IMR-90 (cell line): Measurements from ENCODE around the gene GALNT5. TPM values are rescaled to one million over a fixed set of nuclear protein-coding genes. Genes with fewer than 3 reads are reported as not detected.

ENCODE experiments used
- ATAC-seq: fragments of 200-7000 bp; cut with Tn5 transposase; 2 replicates; pipeline ENCODE4 v1.9.1; 2020; ENCODE audit warnings: low read depth, mild to moderate bottlenecking, moderate library complexity
- BruUV-seq: library from RNA; stranded (reverse); fragments of 400-500 nt; replicated peaks from 2 replicates; lab custom pipeline; 2021; lab: Mats Ljungman, UMichigan
- CTCF ChIA-PET: fragments of 300-600 bp; formaldehyde crosslinking; extraction: SDS; loops from one replicate; lab custom pipeline; 2021; ENCODE audit warnings: antibody characterized with exemption; lab: Yijun Ruan, JAX
- POLR2A ChIA-PET: fragments of 300-600 bp; sonication (Branson Sonifier 250); formaldehyde crosslinking; loops from one replicate; lab custom pipeline; 2022; ENCODE audit warnings: antibody characterized with exemption; ENCODE audit not compliant: unreplicated experiment; lab: Charles Lee
- DNase-seq: peaks from one replicate; pipeline ENCODE4 v3.0.0; 2013
- H2AFZ ChIP-seq: replicated peaks from 2 replicates; pipeline ENCODE3; 2013; ENCODE audit warnings: low read length, mild to moderate bottlenecking; ENCODE audit not compliant: poor library complexity
- H2AK5ac ChIP-seq: 2 replicates; pipeline ENCODE4 v1.6.1; 2013; ENCODE audit warnings: low read depth, low read length, inconsistent platforms
- H2AK9ac ChIP-seq: replicated peaks from 2 replicates; pipeline ENCODE3; 2013; ENCODE audit warnings: mild to moderate bottlenecking, low read depth, low read length, moderate library complexity; ENCODE audit not compliant: poor library complexity
- H2BK120ac ChIP-seq: 2 replicates; pipeline ENCODE4 v1.6.1; 2013; ENCODE audit warnings: low read depth, low read length, inconsistent platforms
- H2BK15ac ChIP-seq: 3 replicates; pipeline ENCODE4 v1.6.1; 2013; ENCODE audit warnings: low read depth, low read length, inconsistent platforms
- H2BK20ac ChIP-seq: 2 replicates; pipeline ENCODE4 v1.6.1; 2013; ENCODE audit warnings: low read depth, mild to moderate bottlenecking, inconsistent platforms, low read length, moderate library complexity
- H2BK5ac ChIP-seq: 2 replicates; pipeline ENCODE4 v1.6.1; 2013; ENCODE audit warnings: mild to moderate bottlenecking, low read depth, low read length, inconsistent platforms; ENCODE audit not compliant: poor library complexity, severe bottlenecking
- H3K14ac ChIP-seq: replicated peaks from 2 replicates; pipeline ENCODE4 v1.6.1; 2013; ENCODE audit warnings: low read depth, low read length, inconsistent platforms
- H3K18ac ChIP-seq: 2 replicates; pipeline ENCODE4 v1.6.1; 2013; ENCODE audit warnings: low read depth, low read length, control low read depth
- H3K23ac ChIP-seq: 2 replicates; pipeline ENCODE4 v1.6.1; 2013; ENCODE audit warnings: low read depth, low read length, inconsistent platforms
- H3K27ac ChIP-seq: 2 replicates; pipeline ENCODE4 v1.5.1; 2013; ENCODE audit warnings: mild to moderate bottlenecking, control low read depth, low read length; ENCODE audit not compliant: insufficient read depth
- H3K27me3 ChIP-seq: 2 replicates; pipeline ENCODE4 v1.6.1; 2013; ENCODE audit warnings: low read length; ENCODE audit not compliant: control insufficient read depth, insufficient read depth
- H3K36me3 ChIP-seq: 2 replicates; pipeline ENCODE4 v1.6.1; 2013; ENCODE audit warnings: low read length, mixed read lengths; ENCODE audit not compliant: control insufficient read depth, insufficient read depth
- H3K4ac ChIP-seq: 2 replicates; pipeline ENCODE4 v1.6.1; 2013; ENCODE audit warnings: low read depth, low read length, inconsistent platforms
- H3K4me1 ChIP-seq: 2 replicates; pipeline ENCODE4 v1.6.1; 2013; ENCODE audit warnings: low read length, mixed read lengths; ENCODE audit not compliant: control insufficient read depth, insufficient read depth
- H3K4me2 ChIP-seq: 2 replicates; pipeline ENCODE4 v1.6.1; 2013; ENCODE audit warnings: low read depth, mild to moderate bottlenecking, control low read depth, low read length, moderate library complexity
- H3K4me3 ChIP-seq: 2 replicates; pipeline ENCODE4 v1.5.1; 2013; ENCODE audit warnings: low read depth, mild to moderate bottlenecking, control low read depth, low read length, moderate library complexity; ENCODE audit not compliant: insufficient read depth
- H3K56ac ChIP-seq: 2 replicates; pipeline ENCODE4 v1.6.1; 2013; ENCODE audit warnings: low read length, inconsistent platforms; ENCODE audit not compliant: insufficient read depth; ENCODE audit errors: extremely low read depth
- H3K79me1 ChIP-seq, 2 experiments: 2 replicates each; pipeline ENCODE4 v1.6.1; 2013; ENCODE audit warnings: low read length in 2 of 2, inconsistent platforms in 1 of 2, low read depth in 1 of 2
- H3K9ac ChIP-seq: 2 replicates; pipeline ENCODE4 v1.6.1; 2013; ENCODE audit warnings: low read depth, low read length, control low read depth
- H3K9me1 ChIP-seq: 2 replicates; pipeline ENCODE4 v1.6.1; 2013; ENCODE audit warnings: low read length, inconsistent platforms; ENCODE audit not compliant: insufficient read depth
- H3K9me3 ChIP-seq: 2 replicates; pipeline ENCODE4 v1.6.1; 2013; ENCODE audit warnings: low read length; ENCODE audit not compliant: control insufficient read depth, insufficient read depth
- H4K20me1 ChIP-seq: 2 replicates; pipeline ENCODE4 v1.6.1; 2013; ENCODE audit warnings: low read length, inconsistent platforms; ENCODE audit not compliant: insufficient read depth
- H4K5ac ChIP-seq: 2 replicates; pipeline ENCODE4 v1.6.1; 2013; ENCODE audit warnings: mild to moderate bottlenecking, low read depth, low read length, control low read depth
- H4K8ac ChIP-seq, 2 experiments: 2 replicates each; pipeline ENCODE4 v1.6.1; 2013; ENCODE audit warnings: low read depth in 2 of 2, low read length in 2 of 2, control low read depth in 1 of 2, inconsistent platforms in 1 of 2
- H4K91ac ChIP-seq: 2 replicates; pipeline ENCODE4 v1.6.1; 2013; ENCODE audit warnings: low read depth, low read length, inconsistent platforms; ENCODE audit not compliant: insufficient read depth
- BHLHE40 ChIP-seq: fragments of 150-350 bp; IDR thresholded peaks from 2 replicates; pipeline ENCODE4 v1.6.1; 2016; ENCODE audit warnings: mild to moderate bottlenecking, low read depth, low read length
- CEBPB ChIP-seq: IDR thresholded peaks from 2 replicates; pipeline ENCODE4 v1.6.1; 2012; ENCODE audit warnings: low read depth, low read length, improper control_type of control experiment
- CHD1 ChIP-seq: IDR thresholded peaks from 2 replicates; pipeline ENCODE4 v1.6.1; 2012; ENCODE audit warnings: low read depth, low read length, improper control_type of control experiment
- CTCF ChIP-seq: conservative IDR thresholded peaks from 2 replicates; pipeline ENCODE4 v1.5.1; 2012; ENCODE audit warnings: mild to moderate bottlenecking, low read depth, low read length, improper control_type of control experiment
- ELK1 ChIP-seq: fragments of 150-350 bp; IDR thresholded peaks from 2 replicates; pipeline ENCODE4 v1.6.1; 2016; ENCODE audit warnings: low read depth, mild to moderate bottlenecking, low read length, moderate library complexity, borderline replicate concordance
- FOS ChIP-seq: fragments of 150-350 bp; IDR thresholded peaks from 2 replicates; pipeline ENCODE4 v1.6.1; 2016; ENCODE audit warnings: low read depth, low read length
- MAFK ChIP-seq: IDR thresholded peaks from 2 replicates; pipeline ENCODE4 v1.6.1; 2012; ENCODE audit warnings: low read depth, low read length, improper control_type of control experiment
- MAZ ChIP-seq: IDR thresholded peaks from 2 replicates; pipeline ENCODE4 v1.6.1; 2012; ENCODE audit warnings: low read depth, mild to moderate bottlenecking, low read length, improper control_type of control experiment, moderate library complexity, borderline replicate concordance
- MXI1 ChIP-seq: IDR thresholded peaks from 2 replicates; pipeline ENCODE4 v1.6.1; 2012; ENCODE audit warnings: low read depth, mild to moderate bottlenecking, low read length, moderate library complexity, borderline replicate concordance
- NFE2L2 ChIP-seq: fragments of 150-350 bp; IDR thresholded peaks from 2 replicates; pipeline ENCODE4 v1.6.1; 2016; ENCODE audit warnings: low read depth, mild to moderate bottlenecking, low read length
- POLR2A ChIP-seq: IDR thresholded peaks from 2 replicates; pipeline ENCODE4 v1.6.1; 2012; ENCODE audit warnings: mild to moderate bottlenecking, low read depth, low read length
- RAD21 ChIP-seq: IDR thresholded peaks from 2 replicates; pipeline ENCODE4 v1.6.1; 2012; ENCODE audit warnings: low read length, improper control_type of control experiment
- RCOR1 ChIP-seq: IDR thresholded peaks from 2 replicates; pipeline ENCODE4 v1.6.1; 2012; ENCODE audit warnings: mild to moderate bottlenecking, low read length, improper control_type of control experiment; ENCODE audit not compliant: insufficient replicate concordance
- RFX5 ChIP-seq: IDR thresholded peaks from 2 replicates; pipeline ENCODE4 v1.8.0; 2012; ENCODE audit warnings: low read depth, mild to moderate bottlenecking, low read length, moderate library complexity
- SMC3 ChIP-seq: fragments of 150-350 bp; IDR thresholded peaks from 2 replicates; pipeline ENCODE4 v1.6.1; 2016; ENCODE audit warnings: low read depth, mild to moderate bottlenecking, antibody characterized with exemption, low read length, moderate library complexity
- USF2 ChIP-seq: fragments of 150-350 bp; IDR thresholded peaks from 2 replicates; pipeline ENCODE4 v1.6.1; 2017; ENCODE audit warnings: mild to moderate bottlenecking, antibody characterized with exemption, low read length, low read depth
- WGBS, 2 experiments: methylation state at CpG; one replicate each; pipeline versions ENCODE4 v1.1.5 to v1.1.7; 2013; ENCODE audit warnings: missing lambda C conversion rate in 2 of 2; ENCODE audit not compliant: insufficient read length in 1 of 2; ENCODE audit errors: extremely low coverage in 2 of 2; 5-methylcytosine and 5-hydroxymethylcytosine counted together
- dilution Hi-C: fragments of 300-500 bp; cut with HindIII; formaldehyde crosslinking; loops from one replicate; pipeline ENCODE4 v1.14.3; 2018; ENCODE audit warnings: low sequenced_read_pairs; ENCODE audit not compliant: unreplicated experiment
- in situ Hi-C: fragments of 300-500 bp; cut with MboI; formaldehyde crosslinking; loops from 3 replicates; pipeline ENCODE4 v1.14.3; 2019; ENCODE audit warnings: low sequenced_read_pairs, inconsistent platforms, mixed read lengths
- intact Hi-C: fragments of 100-400 bp; cut with micrococcal nuclease; formaldehyde crosslinking; loops from 2 replicates; pipeline ENCODE4 v1.10.0; 2022
- polyA plus RNA-seq, 3 experiments: library from polyadenylated mRNA; depleted of rRNA; stranded (reverse); fragments of >200 nt; gene quantifications; 2 replicates each; pipeline ENCODE4 v1.2.3, GENCODE V29; 2012; ENCODE audit warnings: low replicate concordance in 1 of 3
- total RNA-seq: library from RNA; depleted of rRNA; stranded (reverse); fragments of >200 nt; gene quantifications from 2 replicates; pipeline ENCODE4 v1.2.3, GENCODE V29; 2012

GALNT5 gene
- total and polyA plus RNA-seq, 2 of the 4 experiments (the other 2 are of a cell fraction): 36.3 to 63.3 TPM

- Histone ChIP-seq H3K56ac (no peak overlapping the region), H2AFZ (no peak overlapping the region), H2BK5ac (peak overlapping the region; percentile 67), H4K5ac (no peak overlapping the region), H3K14ac (no peak overlapping the region), H2AK9ac (no peak overlapping the region), H3K9me3 (no peaks in the 10 kb centered on the region), H3K27me3 (no peaks in the 10 kb centered on the region), H2BK20ac (peak overlapping the region; percentile 14; the same call in 1 of the 2 replicates), H2BK15ac (peak overlapping the region; percentile 37; the same call in 1 of the 3 replicates), H3K9ac (no peak overlapping the region), H2BK120ac (no peak overlapping the region), H2AK5ac (no peak overlapping the region), H4K20me1 (no peaks in the 10 kb centered on the region), H4K8ac (no peak overlapping the region), H3K79me1 (peaks cover 12 to 29% of the 10 kb centered on the region in 2 experiments), H3K36me3 (no peaks in the 10 kb centered on the region), H3K4me2 (no peak overlapping the region), H3K27ac (no peak overlapping the region), H3K4ac (no peak overlapping the region), H4K91ac (no peak overlapping the region), H3K18ac (no peak overlapping the region), H3K4me3 (no peak overlapping the region), H3K23ac (no peak overlapping the region), H3K4me1 (peaks cover 9% of the 10 kb centered on the region), H3K9me1 (peaks cover 2% of the 10 kb centered on the region; the same call in 1 of the 2 replicates)
- POLR2A ChIA-PET: no interaction called here
- no TSS peak for BruUV-seq
- no peak for ATAC-seq
- CTCF ChIA-PET: interaction anchor here (0.7 kb wide), 1 partner anchor 1933 kb away, joined by 3 read pairs; no protein-coding TSS in a partner anchor
- intact Hi-C loops: no loop called here
- WGBS, 2 experiments: no CpG with 5 or more reads among the region's 2 CpGs
- peak; percentile 64 for DNase-seq
- no peak for TF ChIP-seq RAD21
- TF ChIP-seq RFX5: no peak
- no peak for TF ChIP-seq NFE2L2
- TF ChIP-seq CTCF: no peak
- no peak for TF ChIP-seq USF2
- no peak for TF ChIP-seq RCOR1
- TF ChIP-seq MAZ: no peak
- no peak for TF ChIP-seq CEBPB
- TF ChIP-seq BHLHE40: no peak
- TF ChIP-seq POLR2A: no peak
- TF ChIP-seq MXI1: no peak
- TF ChIP-seq ELK1: no peak
- TF ChIP-seq MAFK: no peak
- TF ChIP-seq FOS: no peak
- no peak for TF ChIP-seq CHD1
- TF ChIP-seq SMC3: no peak
- in situ Hi-C loops: no loop called here
- dilution Hi-C loops: no loop called here
These were observed 3.5 kb upstream of the GALNT5 start for GRCh38 chr2:157254041-157254440.
